ENCODE measurements around the gene SLC25A47. TPM values are rescaled to one million over a fixed set of nuclear protein-coding genes. Genes with fewer than 3 reads are reported as not detected.

Gene SLC25A47
- total and polyA plus RNA-seq, 2 donors (not counting 1 experiment from before 2014, with no cell fraction given): not detected

GRCh38 chr14:100327128-100327527, 4.0 kb downstream of the SLC25A47 start:
- ChIA-PET CTCF (no interaction called here), POLR2A (no interaction called here)
- Histone ChIP-seq H3K4me2 (replicated peaks; ENCODE audit: low read depth, low read length, poor library complexity, severe bottlenecking) (no peak overlapping the region), H4K20me1 (ENCODE audit: control insufficient read depth, insufficient read depth, low read length, poor library complexity, severe bottlenecking) (no peaks in the 10 kb centered on the region), H2AFZ (ENCODE audit: insufficient read depth, low read depth, low read length, poor library complexity, severe bottlenecking) (no peak overlapping the region), H3K36me3 (replicated peaks in 1 of 2; ENCODE audit: control extremely low read depth in 1 of 2, control insufficient read depth in 1 of 2, extremely low read depth in 1 of 2, insufficient read depth in 2 of 2, low read length in 1 of 2) (no peaks in the 10 kb centered on the region), H3K27me3 (replicated peaks in 1 of 4; ENCODE audit: control extremely low read depth in 1 of 4, control insufficient read depth in 3 of 4, insufficient read depth in 4 of 4, low read length in 3 of 4) (no peaks in the 10 kb centered on the region), H3K79me2 (ENCODE audit: control insufficient read depth, insufficient read depth, low read length) (no peaks in the 10 kb centered on the region), H3K9me3 (ENCODE audit: control extremely low read depth in 1 of 3, control insufficient read depth in 2 of 3, insufficient read depth in 1 of 3, low read length in 2 of 3) (no peaks in the 10 kb centered on the region), H3K9ac (ENCODE audit: low read length) (no peak overlapping the region), H3K4me1 (ENCODE audit: control insufficient read depth in 2 of 2, insufficient read depth in 2 of 2, low read length in 2 of 2) (peaks cover 0 to 2% of the 10 kb centered on the region in 2 donors), H3K4me3 (ENCODE audit: control extremely low read depth in 1 of 5, extremely low read depth in 1 of 5, insufficient read depth in 1 of 5, low read depth in 2 of 5, low read length in 4 of 5) (no peak overlapping the region), H3K27ac (ENCODE audit: low read length in 2 of 2) (no peak overlapping the region)
- no peaks in the 10 kb centered on the region for H3K9me3 Mint-ChIP-seq (ENCODE audit: insufficient read depth)
- TF ChIP-seq, protein P1, sequence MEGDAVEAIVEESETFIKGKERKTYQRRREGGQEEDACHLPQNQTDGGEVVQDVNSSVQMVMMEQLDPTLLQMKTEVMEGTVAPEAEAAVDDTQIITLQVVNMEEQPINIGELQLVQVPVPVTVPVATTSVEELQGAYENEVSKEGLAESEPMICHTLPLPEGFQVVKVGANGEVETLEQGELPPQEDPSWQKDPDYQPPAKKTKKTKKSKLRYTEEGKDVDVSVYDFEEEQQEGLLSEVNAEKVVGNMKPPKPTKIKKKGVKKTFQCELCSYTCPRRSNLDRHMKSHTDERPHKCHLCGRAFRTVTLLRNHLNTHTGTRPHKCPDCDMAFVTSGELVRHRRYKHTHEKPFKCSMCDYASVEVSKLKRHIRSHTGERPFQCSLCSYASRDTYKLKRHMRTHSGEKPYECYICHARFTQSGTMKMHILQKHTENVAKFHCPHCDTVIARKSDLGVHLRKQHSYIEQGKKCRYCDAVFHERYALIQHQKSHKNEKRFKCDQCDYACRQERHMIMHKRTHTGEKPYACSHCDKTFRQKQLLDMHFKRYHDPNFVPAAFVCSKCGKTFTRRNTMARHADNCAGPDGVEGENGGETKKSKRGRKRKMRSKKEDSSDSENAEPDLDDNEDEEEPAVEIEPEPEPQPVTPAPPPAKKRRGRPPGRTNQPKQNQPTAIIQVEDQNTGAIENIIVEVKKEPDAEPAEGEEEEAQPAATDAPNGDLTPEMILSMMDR (IDR thresholded peaks at IDR 0.05): no peak
- TF ChIP-seq EZH2 (IDR thresholded peaks at IDR 0.05; ENCODE audit: borderline replicate concordance, insufficient read depth, low read depth, low read length, poor library complexity, severe bottlenecking): no peak
- 97% methylated on average over 24 of the region's 24 CpGs for WGBS (ENCODE audit: insufficient coverage)
- H3K27ac Mint-ChIP-seq: no peak overlapping the region
- H3K27me3 Mint-ChIP-seq: no peaks in the 10 kb centered on the region
- DNase-seq (no peak), ATAC-seq (ENCODE audit: low read depth) (no peak)
- intact Hi-C loops (cut with micrococcal nuclease): no loop called here
- H3K4me1 Mint-ChIP-seq: no peaks in the 10 kb centered on the region
- H3K4me3 Mint-ChIP-seq: no peak overlapping the region

GRCh38 chr14:100328495-100329163, 5.5 kb downstream of the SLC25A47 start:
- Mint-ChIP-seq H3K27ac (no peak overlapping the region), H3K4me3 (no peak overlapping the region), H3K27me3 (no peaks in the 10 kb centered on the region), H3K4me1 (peaks cover 5% of the 10 kb centered on the region), H3K9me3 (ENCODE audit: insufficient read depth) (no peaks in the 10 kb centered on the region)
- no peaks in the 10 kb centered on the region for H3K36me3 ChIP-seq (replicated peaks in 1 of 2; ENCODE audit: control extremely low read depth in 1 of 2, control insufficient read depth in 1 of 2, extremely low read depth in 1 of 2, insufficient read depth in 2 of 2, low read length in 1 of 2)
- H3K4me1 ChIP-seq (ENCODE audit: control insufficient read depth in 2 of 2, insufficient read depth in 2 of 2, low read length in 2 of 2): peaks cover 0 to 16% of the 10 kb centered on the region in 2 donors
- no peak overlapping the region for H3K4me3 ChIP-seq (ENCODE audit: control extremely low read depth in 1 of 5, extremely low read depth in 1 of 5, insufficient read depth in 1 of 5, low read depth in 2 of 5, low read length in 4 of 5)
- no peaks in the 10 kb centered on the region for H3K9me3 ChIP-seq (ENCODE audit: control extremely low read depth in 1 of 3, control insufficient read depth in 2 of 3, insufficient read depth in 1 of 3, low read length in 2 of 3)
- H3K79me2 ChIP-seq (ENCODE audit: control insufficient read depth, insufficient read depth, low read length): no peaks in the 10 kb centered on the region
- no peak overlapping the region for H3K9ac ChIP-seq (ENCODE audit: low read length)
- no peaks in the 10 kb centered on the region for H4K20me1 ChIP-seq (ENCODE audit: control insufficient read depth, insufficient read depth, low read length, poor library complexity, severe bottlenecking)
- intact Hi-C loops (cut with micrococcal nuclease): no loop called here
- no peak overlapping the region for H2AFZ ChIP-seq (ENCODE audit: insufficient read depth, low read depth, low read length, poor library complexity, severe bottlenecking)
- ATAC-seq (ENCODE audit: low read depth) (no peak), DNase-seq (no peak)
- H3K27me3 ChIP-seq (replicated peaks in 1 of 4; ENCODE audit: control extremely low read depth in 1 of 4, control insufficient read depth in 3 of 4, insufficient read depth in 4 of 4, low read length in 3 of 4): no peaks in the 10 kb centered on the region
- WGBS (ENCODE audit: insufficient coverage): 92% methylated on average over 27 of the region's 32 CpGs
- ChIA-PET CTCF (no interaction called here), POLR2A (no interaction called here)
- no peak overlapping the region for H3K4me2 ChIP-seq (replicated peaks; ENCODE audit: low read depth, low read length, poor library complexity, severe bottlenecking)
- TF ChIP-seq EZH2 (IDR thresholded peaks at IDR 0.05; ENCODE audit: borderline replicate concordance, insufficient read depth, low read depth, low read length, poor library complexity, severe bottlenecking): no peak
- TF ChIP-seq, protein P1 (IDR thresholded peaks at IDR 0.05): no peak
- no peak overlapping the region for H3K27ac ChIP-seq (ENCODE audit: low read length in 2 of 2)

All from B cell (primary cell).